Tibial nerve (tissue), 4 donors: ENCODE measurements around the gene CFAP57.

Experiments
- EP300 ChIP-seq, 2 donors: sonication (generic); formaldehyde crosslinking; IDR thresholded peaks; one replicate each; pipeline ENCODE4 v1.6.1; 2017; ENCODE audit warnings: antibody characterized with exemption in 2 of 2, mild to moderate bottlenecking in 1 of 2
- POLR2A ChIP-seq, 2 donors: fragments of 450-650 bp; IDR thresholded peaks; one replicate each; pipeline ENCODE4 v1.6.1; 2017; ENCODE audit warnings: antibody characterized with exemption in 2 of 2, mild to moderate bottlenecking in 2 of 2, moderate library complexity in 2 of 2
- TF ChIP-seq, protein P1 (sequence below), 5 experiments: fragments of 200-600 bp in 3 of 5; fragments of 450-650 bp in 2 of 5; sonication (generic) in 3 of 5; IDR thresholded peaks; one replicate each; pipeline ENCODE4 v1.5.1; 2016 to 2019; ENCODE audit warnings: antibody characterized with exemption in 5 of 5, mild to moderate bottlenecking in 3 of 5, moderate library complexity in 2 of 5

DNA sequence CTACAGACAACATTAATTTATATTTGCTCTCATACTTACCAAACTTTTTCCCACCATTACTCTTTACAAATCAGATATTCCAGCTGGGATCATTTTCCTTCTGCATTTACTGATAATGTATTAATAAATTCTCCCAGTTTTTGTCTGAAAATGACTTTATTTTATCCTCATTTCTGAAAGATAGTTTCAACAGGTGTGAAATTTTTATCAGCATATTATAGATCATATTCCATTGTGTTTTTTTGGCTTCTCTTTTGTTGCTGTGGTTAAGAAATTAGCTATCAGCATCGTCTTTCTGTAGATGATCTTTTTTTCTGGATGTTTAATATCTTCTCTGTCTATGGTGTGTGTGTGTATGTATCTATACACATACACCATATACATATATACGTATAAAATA lies 2.7 kb downstream of the CFAP57 start:
- TF ChIP-seq, protein P1, sequence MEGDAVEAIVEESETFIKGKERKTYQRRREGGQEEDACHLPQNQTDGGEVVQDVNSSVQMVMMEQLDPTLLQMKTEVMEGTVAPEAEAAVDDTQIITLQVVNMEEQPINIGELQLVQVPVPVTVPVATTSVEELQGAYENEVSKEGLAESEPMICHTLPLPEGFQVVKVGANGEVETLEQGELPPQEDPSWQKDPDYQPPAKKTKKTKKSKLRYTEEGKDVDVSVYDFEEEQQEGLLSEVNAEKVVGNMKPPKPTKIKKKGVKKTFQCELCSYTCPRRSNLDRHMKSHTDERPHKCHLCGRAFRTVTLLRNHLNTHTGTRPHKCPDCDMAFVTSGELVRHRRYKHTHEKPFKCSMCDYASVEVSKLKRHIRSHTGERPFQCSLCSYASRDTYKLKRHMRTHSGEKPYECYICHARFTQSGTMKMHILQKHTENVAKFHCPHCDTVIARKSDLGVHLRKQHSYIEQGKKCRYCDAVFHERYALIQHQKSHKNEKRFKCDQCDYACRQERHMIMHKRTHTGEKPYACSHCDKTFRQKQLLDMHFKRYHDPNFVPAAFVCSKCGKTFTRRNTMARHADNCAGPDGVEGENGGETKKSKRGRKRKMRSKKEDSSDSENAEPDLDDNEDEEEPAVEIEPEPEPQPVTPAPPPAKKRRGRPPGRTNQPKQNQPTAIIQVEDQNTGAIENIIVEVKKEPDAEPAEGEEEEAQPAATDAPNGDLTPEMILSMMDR (IDR thresholded peaks at IDR 0.05), result no peak
- TF ChIP-seq POLR2A (IDR thresholded peaks at IDR 0.05) (no peak), EP300 (IDR thresholded peaks at IDR 0.05) (no peak)
